GM12878 (cell line): ENCODE measurements around the gene CD2. TPM values are rescaled to one million over a fixed set of nuclear protein-coding genes. Genes with fewer than 3 reads are reported as not detected.

Experiments used
- ATAC-seq: fragments of 200-7000 bp; cut with Tn5 transposase; 3 replicates; pipeline ENCODE4 v1.9.1; 2020; ENCODE audit warnings: mild to moderate bottlenecking, moderate library complexity
- Bru-seq: library from RNA; stranded (reverse); fragments of 400-500 nt; gene quantifications from one replicate; lab custom pipeline; 2021; lab: Mats Ljungman, UMichigan
- BruChase-seq, 2 experiments: library from RNA; stranded (reverse); fragments of 400-500 nt; gene quantifications; one replicate each; lab custom pipeline; 2021; lab: Mats Ljungman, UMichigan
- BruUV-seq: library from RNA; stranded (reverse); fragments of 400-500 nt; replicated peaks from 2 replicates; lab custom pipeline; 2021; lab: Mats Ljungman, UMichigan
- CTCF ChIA-PET: fragments of 300-600 bp; sonication (Branson Sonifier 250); formaldehyde crosslinking; extraction: SDS; loops from one replicate; lab custom pipeline; 2021; ENCODE audit warnings: inconsistent platforms; lab: Yijun Ruan, JAX
- POLR2A ChIA-PET: fragments of 350-600 bp; formaldehyde crosslinking; extraction: SDS; loops from one replicate; lab custom pipeline; 2021; ENCODE audit warnings: inconsistent platforms; lab: Charles Lee
- RAD21 ChIA-PET: fragments of 300-600 bp; sonication (Branson Sonifier 250); formaldehyde crosslinking; loops from one replicate; lab custom pipeline; 2023; ENCODE audit warnings: antibody characterized with exemption; ENCODE audit not compliant: unreplicated experiment; lab: Charles Lee
- SMC1A ChIA-PET: fragments of 300-600 bp; sonication (Branson Sonifier 250); formaldehyde crosslinking; loops from one replicate; lab custom pipeline; 2023; ENCODE audit not compliant: unreplicated experiment, uncharacterized antibody; lab: Charles Lee
- DNase-seq: peaks from one replicate; pipeline ENCODE4 v3.0.0-alpha.2; 2011; ENCODE audit warnings: low read depth, low spot score
- FAIRE-seq: peaks from 3 replicates; lab custom pipeline; 2011; peaks lifted over from hg19 to GRCh38; lab: Jason Lieb, UNC
- H2AFZ ChIP-seq: 2 replicates; pipeline ENCODE4 v1.6.0; 2011; ENCODE audit warnings: low read depth, low read length, control low read depth; ENCODE audit not compliant: control insufficient read depth
- H3K27ac ChIP-seq: 2 replicates; pipeline ENCODE4 v1.5.1; 2011; ENCODE audit warnings: control low read depth; ENCODE audit not compliant: control insufficient read depth, insufficient read depth
- H3K27me3 ChIP-seq, 2 experiments: replicated peaks in 1 of 2; 2 replicates each; pipeline versions ENCODE4 v1.6.0 to v1.6.1; 2011; ENCODE audit warnings: low read length in 1 of 2; ENCODE audit not compliant: control insufficient read depth in 2 of 2, insufficient read depth in 2 of 2
- H3K36me3 ChIP-seq, 2 experiments: 2 replicates each; pipeline ENCODE4 v1.5.1; 2011; ENCODE audit warnings: low read length in 1 of 2; ENCODE audit not compliant: control insufficient read depth in 2 of 2, insufficient read depth in 2 of 2
- H3K4me1 ChIP-seq: 2 replicates; pipeline ENCODE4 v1.6.1; 2011; ENCODE audit warnings: mild to moderate bottlenecking, low read length, moderate library complexity, mixed read lengths; ENCODE audit not compliant: control insufficient read depth, insufficient read depth
- H3K4me2 ChIP-seq: 2 replicates; pipeline ENCODE4 v1.6.0; 2011; ENCODE audit warnings: control low read depth; ENCODE audit not compliant: control insufficient read depth, insufficient read depth
- H3K4me3 ChIP-seq: fragments of 200-600 bp; sonication (generic); 2 replicates; pipeline ENCODE4 v1.5.1; 2016
- H3K79me2 ChIP-seq: 2 replicates; pipeline ENCODE4 v1.6.0; 2011; ENCODE audit warnings: low read length; ENCODE audit not compliant: control insufficient read depth, insufficient read depth
- H3K9ac ChIP-seq: 2 replicates; pipeline ENCODE4 v1.8.0; 2011; ENCODE audit warnings: low read length, control low read depth, mixed read lengths; ENCODE audit not compliant: control insufficient read depth, insufficient read depth
- H3K9me3 ChIP-seq: replicated peaks from 3 replicates; pipeline ENCODE4 v1.5.1; 2011; ENCODE audit warnings: mild to moderate bottlenecking, low read length; ENCODE audit not compliant: control insufficient read depth, insufficient read depth
- H4K20me1 ChIP-seq: 2 replicates; pipeline ENCODE4 v1.6.0; 2011; ENCODE audit not compliant: control insufficient read depth, insufficient read depth
- BACH1 ChIP-seq: fragments of 450-650 bp; IDR thresholded peaks from 2 replicates; pipeline ENCODE4 v1.6.1; 2017; ENCODE audit warnings: mild to moderate bottlenecking, borderline replicate concordance
- CBX3 ChIP-seq: fragments of 200-600 bp; sonication (generic); IDR thresholded peaks from 2 replicates; pipeline ENCODE4 v1.6.1; 2016; ENCODE audit warnings: low read depth, borderline replicate concordance
- CBX5 ChIP-seq: sonication (generic); IDR thresholded peaks from 2 replicates; pipeline ENCODE4 v1.6.1; 2016; ENCODE audit warnings: low read depth, moderate library complexity, mild to moderate bottlenecking, inconsistent platforms
- CREM ChIP-seq: IDR thresholded peaks from 2 replicates; pipeline ENCODE4 v1.6.1; 2014; ENCODE audit warnings: antibody characterized with exemption, low read depth
- EGR1 ChIP-seq, 2 experiments: IDR thresholded peaks; 1 replicate in 1 of 2; 2 replicates in 1 of 2; pipeline ENCODE4 v1.6.1; 2011 to 2012; ENCODE audit warnings: low read depth in 2 of 2, low read length in 2 of 2, borderline replicate concordance in 1 of 2, mild to moderate bottlenecking in 1 of 2, moderate library complexity in 1 of 2
- HDAC2 ChIP-seq: fragments of 200-600 bp; sonication (generic); IDR thresholded peaks from 2 replicates; pipeline ENCODE4 v1.6.1; 2017
- IRF4 ChIP-seq: IDR thresholded peaks from 2 replicates; pipeline ENCODE4 v1.6.1; 2011; ENCODE audit warnings: low read depth, low read length
- MEF2B ChIP-seq: fragments of 450-650 bp; IDR thresholded peaks from 2 replicates; pipeline ENCODE4 v1.6.1; 2018; ENCODE audit warnings: mild to moderate bottlenecking, moderate library complexity; ENCODE audit not compliant: partially characterized antibody, poor library complexity, severe bottlenecking
- NR2C2 ChIP-seq: IDR thresholded peaks from 2 replicates; pipeline ENCODE4 v1.6.1; 2011; ENCODE audit warnings: borderline replicate concordance, low read depth; ENCODE audit not compliant: control insufficient read depth, insufficient read length
- PAX8 ChIP-seq: fragments of 450-650 bp; IDR thresholded peaks from 2 replicates; pipeline ENCODE4 v1.6.1; 2017; ENCODE audit warnings: mild to moderate bottlenecking, moderate library complexity
- RFX5 ChIP-seq: IDR thresholded peaks from 2 replicates; pipeline ENCODE4 v1.6.1; 2011; ENCODE audit warnings: low read depth, low read length, improper control_type of control experiment
- TCF7 ChIP-seq: IDR thresholded peaks from 2 replicates; pipeline ENCODE4 v1.6.1; 2014; ENCODE audit warnings: antibody characterized with exemption, borderline replicate concordance
- ZBED1 ChIP-seq: IDR thresholded peaks from 2 replicates; pipeline ENCODE4 v1.6.1; 2016; ENCODE audit warnings: borderline replicate concordance
- ZNF217 ChIP-seq: fragments of 450-650 bp; IDR thresholded peaks from 2 replicates; pipeline ENCODE4 v1.6.1; 2017; ENCODE audit warnings: antibody characterized with exemption, mild to moderate bottlenecking
- WGBS: methylation state at CpG from one replicate; pipeline ENCODE4 v1.1.6; 2016; ENCODE audit warnings: low lambda C conversion rate; ENCODE audit not compliant: insufficient replicate concordance, insufficient coverage; ENCODE audit errors: missing lambda C conversion rate; 5-methylcytosine and 5-hydroxymethylcytosine counted together
- in situ Hi-C: fragments of 300-500 bp; cut with MboI; formaldehyde crosslinking; loops from 9 replicates; pipeline ENCODE4 v1.14.3; 2018; ENCODE audit warnings: mixed read lengths
- intact Hi-C: fragments of 100-400 bp; cut with micrococcal nuclease; formaldehyde crosslinking; loops from one replicate; pipeline ENCODE4 v1.14.2; 2022; ENCODE audit not compliant: unreplicated experiment
- long read RNA-seq, 2 experiments: library from polyadenylated mRNA; unstranded; transcript quantifications; one replicate each; pipeline ENCODE4 v2.0.0, GENCODE V29; 2019 to 2020
- polyA minus RNA-seq, 3 experiments: library from RNA; depleted of rRNA, polyadenylated mRNA; stranded (reverse); fragments of >200 nt; gene quantifications; 2 replicates each; pipeline ENCODE4 v1.2.3, GENCODE V29; 2011
- polyA plus RNA-seq, 11 experiments: library from polyadenylated mRNA; depleted of rRNA in 4 of 11; unstranded in 6 of 11; stranded (reverse) in 5 of 11; fragments of >200 nt; fragmentation: Nextera tagmentation in 4 of 11; fragmentation: Illumina TruSeq in 1 of 11; extraction: Ambion mirVana in 4 of 11; extraction: Trizol in 1 of 11; gene quantifications; 1 replicate in 1 of 11; 2 replicates in 10 of 11; pipeline versions ENCODE4 v1.2.1 to v1.2.3, GENCODE V29; 2011 to 2016; ENCODE audit warnings: inconsistent platforms in 2 of 11, missing spikeins in 2 of 11, low read depth in 1 of 11
- total RNA-seq, 4 experiments: library from RNA; depleted of rRNA in 3 of 4; stranded (reverse); fragments of >200 nt in 3 of 4; fragmentation: Illumina TruSeq in 1 of 4; extraction: Trizol in 1 of 4; gene quantifications; 2 replicates each; pipeline versions ENCODE4 v1.2.1 to v1.2.3, GENCODE V29; 2013 to 2021
- TF ChIP-seq, protein P1 (sequence below): fragments of 450-650 bp; IDR thresholded peaks from 2 replicates; pipeline ENCODE4 v1.6.1; 2017; ENCODE audit warnings: low read depth, mild to moderate bottlenecking, moderate library complexity

Gene CD2, protein sequence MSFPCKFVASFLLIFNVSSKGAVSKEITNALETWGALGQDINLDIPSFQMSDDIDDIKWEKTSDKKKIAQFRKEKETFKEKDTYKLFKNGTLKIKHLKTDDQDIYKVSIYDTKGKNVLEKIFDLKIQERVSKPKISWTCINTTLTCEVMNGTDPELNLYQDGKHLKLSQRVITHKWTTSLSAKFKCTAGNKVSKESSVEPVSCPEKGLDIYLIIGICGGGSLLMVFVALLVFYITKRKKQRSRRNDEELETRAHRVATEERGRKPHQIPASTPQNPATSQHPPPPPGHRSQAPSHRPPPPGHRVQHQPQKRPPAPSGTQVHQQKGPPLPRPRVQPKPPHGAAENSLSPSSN
- 0.67 TPM in 1 of 2 replicates, not detected in the other for total RNA-seq (2013; cell fraction: nucleolus; rRNA removed)
- total RNA-seq (2014; rRNA removed): 1.4 and 3.1 TPM in 2 replicates
- 4.1 and 4.8 TPM in 2 replicates for total RNA-seq (2014; rRNA removed; fragmentation: Illumina TruSeq; extraction: Trizol)
- total RNA-seq (2021): 2.4 and 2.9 TPM in 2 replicates
- polyA plus RNA-seq (2011; ENCODE audit: low read depth): not detected
- 0.12 and 0.15 TPM in 2 replicates for polyA plus RNA-seq (2011; rRNA removed)
- 0.07 and 0.13 TPM in 2 replicates for polyA plus RNA-seq (2011; cell fraction: cytosol; rRNA removed)
- polyA plus RNA-seq (2011; cell fraction: nucleus; rRNA removed): 0.15 TPM in 1 of 2 replicates, not detected in the other
- not detected in 2 replicates for polyA plus RNA-seq (2012)
- polyA plus RNA-seq (2014; fragmentation: Illumina TruSeq; extraction: Trizol): 4.2 and 8.8 TPM in 2 replicates
- polyA plus RNA-seq (2014; fragmentation: Nextera tagmentation; extraction: Ambion mirVana): 1 to 10 TPM; 3.0 to 4.3 TPM
- polyA plus RNA-seq (2014; rRNA removed): 1.8 and 2.7 TPM in 2 replicates
- 1 to 10 TPM; 1.1 to 1.6 TPM for polyA plus RNA-seq (2016; fragmentation: Nextera tagmentation; extraction: Ambion mirVana)
- polyA minus RNA-seq (2011; rRNA and poly(A)+ RNA removed): 0.15 TPM in 1 of 2 replicates, not detected in the other
- not detected in 2 replicates for polyA minus RNA-seq (2011; cell fraction: cytosol; rRNA and poly(A)+ RNA removed)
- polyA minus RNA-seq (2011; cell fraction: nucleus; rRNA and poly(A)+ RNA removed): not detected in 2 replicates
- Bru-seq, nascent RNA: percentile 32 among the genes with signal in this experiment
- BruChase-seq, experiment 1, labeled RNA remaining after a 6-hour chase: percentile 17 among the genes with signal in this experiment
- BruChase-seq, experiment 2, labeled RNA remaining after a 2-hour chase: percentile 19 among the genes with signal in this experiment
- long read RNA-seq, experiment 1: 0 reads
- long read RNA-seq, experiment 2, partial matches to known transcripts: 0 of 1 reads
- long read RNA-seq, experiment 2, other reads (novel, unspliced or antisense): 0 of 1 reads

DNA sequence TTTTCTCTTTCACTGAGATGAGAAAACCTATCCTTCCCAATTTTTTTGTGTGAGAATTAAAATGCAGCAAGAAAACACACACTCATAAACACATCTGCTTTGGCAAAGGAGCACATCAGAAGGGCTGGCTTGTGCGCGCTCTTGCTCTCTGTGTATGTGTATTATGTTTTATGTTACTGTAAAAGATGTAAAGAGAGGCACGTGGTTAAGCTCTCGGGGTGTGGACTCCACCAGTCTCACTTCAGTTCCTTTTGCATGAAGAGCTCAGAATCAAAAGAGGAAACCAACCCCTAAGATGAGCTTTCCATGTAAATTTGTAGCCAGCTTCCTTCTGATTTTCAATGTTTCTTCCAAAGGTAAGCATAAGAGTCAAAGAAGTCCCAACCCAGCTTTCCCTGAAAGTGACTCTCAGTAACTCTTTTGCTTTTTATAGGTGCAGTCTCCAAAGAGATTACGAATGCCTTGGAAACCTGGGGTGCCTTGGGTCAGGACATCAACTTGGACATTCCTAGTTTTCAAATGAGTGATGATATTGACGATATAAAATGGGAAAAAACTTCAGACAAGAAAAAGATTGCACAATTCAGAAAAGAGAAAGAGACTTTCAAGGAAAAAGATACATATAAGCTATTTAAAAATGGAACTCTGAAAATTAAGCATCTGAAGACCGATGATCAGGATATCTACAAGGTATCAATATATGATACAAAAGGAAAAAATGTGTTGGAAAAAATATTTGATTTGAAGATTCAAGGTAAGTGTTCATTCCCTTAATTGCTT lies at the start of gene CD2:
CD2 (plus strand) TSS at position 233 of the 780 bp plus-strand sequence; CDS start at position 296, 63 bp downstream.
- Histone ChIP-seq H3K4me1 (no peaks in the 10 kb centered on the region), H3K27me3 (no peaks in the 10 kb centered on the region), H2AFZ (no peak within 1 kb of the TSS), H3K9ac (no peak within 1 kb of the TSS), H3K36me3 (no peaks in the 10 kb centered on the region), H3K27ac (no peak within 1 kb of the TSS), H4K20me1 (no peaks in the 10 kb centered on the region), H3K9me3 (peaks cover under 1% of the 10 kb centered on the region; the same call in 2 of the 3 replicates), H3K4me3 (no peak within 1 kb of the TSS), H3K79me2 (no peaks in the 10 kb centered on the region), H3K4me2 (no peak within 1 kb of the TSS)
- FAIRE-seq (no peak), DNase-seq (no peak), ATAC-seq (no peak; the same call in 2 of the 3 replicates)
- intact Hi-C loops (no loop called here), in situ Hi-C loops (no loop called here)
- BruUV-seq: no TSS peak
- SMC1A ChIA-PET: interaction anchor here (0.8 to 2.8 kb wide), 9 partner anchors 10 to 102 kb away, joined by 3 to 21 read pairs (median 3); no protein-coding TSS in a partner anchor
- POLR2A ChIA-PET: interaction anchor here (0.9 to 1.2 kb wide), 3 partner anchors 10 to 16 kb away, joined by 3 to 7 read pairs (median 5); no protein-coding TSS in a partner anchor
- RAD21 ChIA-PET: interaction anchor here (0.8 to 1.9 kb wide), 4 partner anchors 10 to 72 kb away, joined by 3 to 6 read pairs (median 4); no protein-coding TSS in a partner anchor
- no peak for TF ChIP-seq RFX5
- no peak for TF ChIP-seq ZNF217
- TF ChIP-seq NR2C2: no peak
- TF ChIP-seq, protein P1, sequence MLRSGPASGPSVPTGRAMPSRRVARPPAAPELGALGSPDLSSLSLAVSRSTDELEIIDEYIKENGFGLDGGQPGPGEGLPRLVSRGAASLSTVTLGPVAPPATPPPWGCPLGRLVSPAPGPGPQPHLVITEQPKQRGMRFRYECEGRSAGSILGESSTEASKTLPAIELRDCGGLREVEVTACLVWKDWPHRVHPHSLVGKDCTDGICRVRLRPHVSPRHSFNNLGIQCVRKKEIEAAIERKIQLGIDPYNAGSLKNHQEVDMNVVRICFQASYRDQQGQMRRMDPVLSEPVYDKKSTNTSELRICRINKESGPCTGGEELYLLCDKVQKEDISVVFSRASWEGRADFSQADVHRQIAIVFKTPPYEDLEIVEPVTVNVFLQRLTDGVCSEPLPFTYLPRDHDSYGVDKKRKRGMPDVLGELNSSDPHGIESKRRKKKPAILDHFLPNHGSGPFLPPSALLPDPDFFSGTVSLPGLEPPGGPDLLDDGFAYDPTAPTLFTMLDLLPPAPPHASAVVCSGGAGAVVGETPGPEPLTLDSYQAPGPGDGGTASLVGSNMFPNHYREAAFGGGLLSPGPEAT: no peak
- no peak for TF ChIP-seq CBX3
- no peak for TF ChIP-seq CREM
- no peak for TF ChIP-seq MEF2B
- no peak for TF ChIP-seq BACH1
- TF ChIP-seq TCF7: no peak
- no peak for TF ChIP-seq CBX5
- TF ChIP-seq IRF4: no peak
- no peak for TF ChIP-seq HDAC2
- no peak for TF ChIP-seq EGR1 (IDR thresholded peaks at IDR 0.05; ENCODE audit: borderline replicate concordance in 1 of 2, low read depth in 2 of 2, low read length in 2 of 2)
- no peak for TF ChIP-seq ZBED1
- no peak for TF ChIP-seq PAX8
- CTCF ChIA-PET: interaction anchor here (0.9 to 3.1 kb wide), 3 partner anchors 9 to 61 kb away, joined by 3 to 23 read pairs (median 3); no protein-coding TSS in a partner anchor
- 45% methylated on average over 7 of the region's 7 CpGs for WGBS
